Left hindlimb (tissue), 1 donor: Measurements from ENCODE around the gene UCK2.

ENCODE experiments used
- DNase-seq: peaks from one replicate; pipeline ENCODE4 v3.0.0-alpha.2; 2018

Gene UCK2

GRCh38 chr1:165884009-165884689 lies 56.7 kb downstream of the UCK2 start:
- DNase-seq: no peak

DNA sequence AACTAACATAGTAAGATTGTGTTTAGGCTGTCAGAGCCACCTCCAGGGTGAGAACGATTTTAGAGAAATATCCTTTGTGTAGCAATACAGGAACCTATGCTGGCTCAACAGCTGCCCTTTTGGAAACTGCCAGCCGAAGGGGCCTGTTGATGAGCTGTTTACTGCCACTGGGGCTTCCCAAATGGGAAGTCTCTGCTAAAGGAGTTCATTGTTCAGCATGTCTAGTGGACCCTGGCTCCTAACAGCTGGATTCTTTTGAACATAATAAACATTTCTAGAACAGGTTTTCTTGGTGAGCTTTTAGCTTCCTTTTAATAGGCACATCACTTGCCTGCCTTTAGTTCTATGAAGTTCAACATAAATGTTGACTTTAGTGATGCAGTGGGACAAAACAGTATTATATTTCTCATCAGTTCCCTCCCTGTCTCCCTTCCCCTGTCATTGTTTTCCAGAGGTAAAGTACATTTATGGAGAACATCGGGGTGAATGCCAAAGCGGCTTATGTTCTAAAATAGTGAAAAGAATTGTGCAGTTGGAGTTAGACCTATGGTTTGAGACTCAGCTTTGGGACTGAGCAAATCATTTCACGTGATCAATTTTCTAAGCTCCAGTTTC lies 57.4 kb downstream of the UCK2 start:
- no peak for DNase-seq

DNA sequence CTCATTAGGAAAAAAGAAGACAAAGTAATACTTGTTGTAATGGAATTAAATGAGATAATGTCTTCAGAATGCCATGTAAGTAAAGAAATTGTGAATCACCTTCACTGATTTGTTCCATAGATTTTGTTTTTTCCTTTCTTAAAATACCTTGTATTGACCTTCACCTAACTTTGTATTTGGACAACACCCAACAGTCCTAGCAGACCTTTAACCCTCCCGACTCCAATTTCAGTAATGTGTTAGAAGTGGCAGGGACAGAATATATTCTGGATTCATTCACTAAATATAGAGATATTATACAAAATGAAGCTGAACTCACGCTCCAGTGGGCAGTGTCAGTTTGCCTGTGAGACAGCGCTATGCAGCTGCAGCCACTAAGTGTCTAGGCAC lies 57.9 kb downstream of the UCK2 start:
- no peak for DNase-seq

DNA sequence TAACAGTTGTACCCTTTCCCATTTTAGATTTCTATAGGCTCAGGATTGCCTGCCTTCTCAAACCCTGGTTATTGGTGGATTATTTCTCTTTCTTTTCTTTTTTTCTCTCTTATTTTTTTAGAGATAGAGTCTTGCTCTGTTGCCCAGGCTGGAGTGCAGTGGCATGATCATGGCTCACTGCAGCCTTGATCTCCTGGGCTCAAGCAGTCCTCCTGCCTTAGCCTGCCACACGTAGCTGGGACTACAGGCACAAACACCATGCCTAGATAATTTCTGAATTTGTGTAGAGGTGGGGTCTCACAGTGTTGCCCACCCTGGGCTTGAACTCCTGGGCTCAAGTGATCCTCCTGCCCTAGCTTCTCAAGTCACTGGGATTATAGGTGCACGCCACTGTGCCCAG lies 58.8 kb downstream of the UCK2 start:
- no peak for DNase-seq

- DNase-seq: no peak
Measured at GRCh38 chr1:165886983-165887382, 59.6 kb downstream of the UCK2 start.

DNA sequence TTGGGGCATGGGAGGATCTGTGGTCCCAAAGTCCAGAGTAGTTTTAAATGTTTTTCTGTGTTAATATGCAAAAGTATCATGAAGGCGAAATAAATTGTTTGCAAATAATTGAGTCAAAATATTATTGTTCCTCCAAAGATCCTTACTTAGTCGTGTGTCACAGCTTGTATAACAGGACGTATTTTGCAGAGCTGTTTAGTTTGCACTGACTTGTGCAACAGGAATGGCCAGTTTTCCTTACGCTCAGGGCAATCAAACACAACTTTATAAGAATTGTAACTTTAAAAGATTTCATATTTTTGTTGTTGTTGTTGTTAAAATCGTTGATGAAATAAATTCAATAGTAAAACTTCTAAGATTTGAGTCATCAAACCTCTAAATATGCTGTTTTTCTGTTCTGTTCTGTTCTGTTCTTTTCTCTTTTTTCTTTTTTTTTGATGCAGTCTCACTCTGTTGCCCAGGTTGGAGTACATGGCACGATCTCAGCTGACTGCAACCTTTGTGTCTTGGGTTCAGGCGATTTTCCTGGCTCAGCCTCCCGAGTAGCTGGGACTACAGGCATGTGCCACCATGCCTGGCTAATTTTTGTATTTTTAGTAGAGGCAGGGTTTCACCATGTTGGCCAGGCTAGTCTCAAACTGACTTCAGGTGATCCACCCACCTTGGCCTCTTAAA lies 60.6 kb downstream of the UCK2 start:
- DNase-seq: no peak

GRCh38 chr1:165888552-165888920 lies 61.1 kb downstream of the UCK2 start:
- no peak for DNase-seq

- no peak for DNase-seq
Measured at GRCh38 chr1:165890684-165891083, 63.3 kb downstream of the UCK2 start.

DNA sequence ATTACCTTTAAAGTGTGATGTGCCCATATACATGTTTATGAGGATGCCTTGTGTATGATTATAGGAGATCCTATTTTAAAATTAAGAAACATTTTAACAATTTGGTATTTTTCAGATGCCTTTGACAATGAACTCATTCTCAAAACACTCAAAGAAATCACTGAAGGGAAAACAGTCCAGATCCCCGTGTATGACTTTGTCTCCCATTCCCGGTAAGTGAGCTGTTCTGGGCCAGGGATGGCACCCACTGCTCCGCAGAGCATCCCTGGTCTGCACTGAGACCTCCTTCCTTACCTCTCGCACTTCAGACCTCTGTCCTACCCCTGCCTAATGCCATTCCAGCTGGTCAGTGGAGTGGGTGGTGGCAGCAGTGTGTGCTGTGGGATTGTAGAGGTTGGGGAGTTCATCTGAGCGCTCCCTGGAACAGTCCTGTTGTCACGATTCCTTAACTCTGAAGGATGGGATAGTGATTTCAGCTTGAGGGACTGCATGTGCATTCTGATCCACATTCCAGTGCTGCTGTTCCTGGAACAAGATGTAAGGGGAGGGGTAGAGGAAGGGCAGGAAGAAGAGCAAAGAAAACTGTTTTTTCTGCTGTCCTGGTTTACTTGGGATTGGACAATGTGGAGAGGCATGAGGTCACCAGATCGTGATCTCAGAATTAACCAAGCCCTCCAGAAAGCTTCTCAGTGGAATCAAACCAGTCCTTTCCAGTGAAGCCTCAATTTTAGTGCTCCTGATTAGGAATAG lies 63.9 kb downstream of the UCK2 start:
- DNase-seq: no peak

- no peak for DNase-seq
Measured at GRCh38 chr1:165892935-165893334, 65.5 kb downstream of the UCK2 start.

DNA sequence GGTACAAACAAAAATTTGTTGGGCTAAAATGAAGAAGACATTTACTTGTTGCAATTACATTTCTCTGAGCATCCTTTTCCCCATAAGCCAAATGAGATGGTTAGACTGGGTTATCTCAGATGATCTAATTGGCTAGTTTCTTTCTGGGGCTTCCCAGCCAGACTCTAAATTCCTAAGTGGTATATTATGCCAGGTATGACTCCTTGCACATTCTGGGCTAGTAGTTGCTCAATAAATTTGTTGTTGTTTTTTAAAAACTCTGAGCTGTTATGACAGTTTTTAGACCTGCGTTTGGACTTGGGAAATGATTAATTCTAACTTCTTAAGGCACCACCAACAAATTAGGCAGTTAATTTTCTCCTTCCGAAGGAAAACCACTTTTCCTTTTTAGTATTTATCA lies 66.1 kb downstream of the UCK2 start:
- no peak for DNase-seq

DNA sequence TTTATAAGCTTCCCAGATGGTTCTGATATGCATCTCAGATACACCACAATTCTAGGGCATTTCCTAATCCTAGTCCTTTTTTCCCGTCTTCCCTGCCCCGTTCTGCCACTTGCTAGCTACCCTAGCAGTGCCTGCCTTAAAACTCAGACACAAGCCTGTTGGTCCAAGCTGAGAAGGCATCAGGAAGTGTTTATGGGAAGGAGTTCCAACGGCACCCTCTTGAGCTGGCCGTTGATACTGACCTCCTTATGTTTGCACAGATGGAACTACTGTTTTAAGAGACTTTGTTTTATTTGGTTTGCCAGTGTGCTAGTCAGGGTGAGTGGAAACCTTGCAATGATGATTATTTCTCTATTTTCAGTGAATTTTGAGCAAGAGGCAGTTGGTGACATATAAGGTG lies 67.2 kb downstream of the UCK2 start:
- DNase-seq: no peak

DNA sequence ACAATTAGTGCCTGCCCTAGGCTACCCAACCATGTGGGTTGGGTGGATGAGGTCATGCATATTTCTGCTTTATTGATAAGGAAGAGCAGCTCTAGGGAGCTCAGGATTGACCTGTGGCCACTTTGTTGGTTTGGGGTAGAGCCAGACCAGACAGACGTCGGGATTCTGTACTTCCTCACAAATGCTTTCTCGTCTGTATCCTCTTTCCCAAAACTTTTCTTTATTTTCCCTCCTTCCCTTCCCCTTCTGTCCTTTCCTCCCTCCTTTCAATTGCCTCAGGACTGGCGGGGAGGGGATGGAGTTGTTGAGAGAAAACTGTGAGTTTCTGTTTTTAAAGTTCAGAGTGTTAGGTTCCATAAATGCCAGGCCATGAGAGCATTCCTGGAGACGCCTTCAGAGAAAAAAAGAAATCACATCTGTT lies 68.0 kb downstream of the UCK2 start:
- no peak for DNase-seq

- DNase-seq: no peak
Measured at GRCh38 chr1:165896277-165896676, 68.9 kb downstream of the UCK2 start.

DNA sequence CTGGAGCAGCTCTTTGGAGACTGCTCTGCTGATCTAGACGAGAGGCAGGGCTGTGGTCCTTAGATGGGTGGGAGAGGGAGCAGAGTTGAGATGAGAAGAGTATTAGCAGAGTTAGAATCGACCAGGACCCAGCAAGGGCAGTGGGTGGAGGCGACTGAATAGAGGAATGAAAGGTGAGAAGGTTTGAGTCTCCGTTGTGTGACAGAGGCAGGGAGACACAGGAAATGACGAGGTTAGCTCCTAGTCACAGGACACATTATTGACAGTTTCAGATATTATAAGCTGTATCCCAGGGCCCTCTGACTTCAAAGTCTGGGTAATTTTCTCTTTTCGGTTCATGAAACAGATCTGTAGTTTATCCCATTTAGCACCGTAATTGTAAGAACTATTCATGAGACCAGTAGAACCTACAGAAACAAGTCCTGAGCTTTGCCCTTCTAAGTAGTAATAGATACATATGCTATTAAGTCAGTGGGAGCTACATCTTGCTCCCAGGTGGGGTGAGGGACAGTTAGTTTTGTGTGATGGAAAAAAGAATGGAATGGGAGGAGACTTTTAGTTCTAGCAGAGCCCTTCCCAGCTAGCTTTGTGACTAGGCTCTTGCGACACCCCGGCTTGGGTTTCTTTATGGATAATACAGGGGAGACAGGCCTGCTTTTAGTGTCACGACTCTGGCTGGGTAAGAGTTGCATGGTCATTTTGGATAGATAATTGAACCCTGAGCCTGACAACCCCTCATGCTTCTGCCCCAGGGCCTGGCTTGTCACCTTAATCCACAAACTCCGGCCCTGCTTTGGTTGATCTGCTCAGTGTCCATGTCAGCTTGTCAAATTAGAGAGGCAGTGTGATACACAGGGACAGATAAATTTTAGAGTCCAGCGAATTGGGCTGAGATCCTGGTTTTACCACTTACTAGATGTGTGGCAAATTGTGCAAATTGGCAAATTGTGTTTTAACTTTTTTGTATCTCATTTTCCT lies 70.2 kb downstream of the UCK2 start:
- DNase-seq: no peak

- no peak for DNase-seq
Measured at GRCh38 chr1:165898837-165899236, 71.4 kb downstream of the UCK2 start.

DNA sequence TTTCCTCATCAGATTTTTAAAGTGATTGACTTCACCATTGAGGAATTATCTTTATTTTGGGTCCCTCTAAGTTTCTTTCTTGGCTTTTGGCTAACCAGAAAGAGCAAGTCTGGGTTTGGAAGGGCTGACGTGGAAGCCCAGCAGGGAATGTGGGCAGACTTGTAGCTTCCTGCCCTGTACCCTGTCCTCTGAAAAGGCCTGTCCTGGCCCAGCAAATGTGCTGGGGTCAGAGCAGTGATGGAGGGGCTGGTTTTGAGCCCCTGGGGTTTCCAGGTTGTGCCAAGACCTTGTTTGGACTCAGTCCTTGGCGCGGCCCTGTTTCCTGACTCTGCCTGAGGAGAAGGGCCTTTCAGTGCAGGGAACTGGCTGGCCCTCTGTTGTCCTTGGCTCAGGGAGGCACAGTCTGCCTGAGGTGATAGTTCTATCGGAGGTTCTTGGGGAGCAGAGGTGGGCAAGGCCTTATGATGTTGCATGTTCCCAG lies 72.1 kb downstream of the UCK2 start:
- no peak for DNase-seq

DNA sequence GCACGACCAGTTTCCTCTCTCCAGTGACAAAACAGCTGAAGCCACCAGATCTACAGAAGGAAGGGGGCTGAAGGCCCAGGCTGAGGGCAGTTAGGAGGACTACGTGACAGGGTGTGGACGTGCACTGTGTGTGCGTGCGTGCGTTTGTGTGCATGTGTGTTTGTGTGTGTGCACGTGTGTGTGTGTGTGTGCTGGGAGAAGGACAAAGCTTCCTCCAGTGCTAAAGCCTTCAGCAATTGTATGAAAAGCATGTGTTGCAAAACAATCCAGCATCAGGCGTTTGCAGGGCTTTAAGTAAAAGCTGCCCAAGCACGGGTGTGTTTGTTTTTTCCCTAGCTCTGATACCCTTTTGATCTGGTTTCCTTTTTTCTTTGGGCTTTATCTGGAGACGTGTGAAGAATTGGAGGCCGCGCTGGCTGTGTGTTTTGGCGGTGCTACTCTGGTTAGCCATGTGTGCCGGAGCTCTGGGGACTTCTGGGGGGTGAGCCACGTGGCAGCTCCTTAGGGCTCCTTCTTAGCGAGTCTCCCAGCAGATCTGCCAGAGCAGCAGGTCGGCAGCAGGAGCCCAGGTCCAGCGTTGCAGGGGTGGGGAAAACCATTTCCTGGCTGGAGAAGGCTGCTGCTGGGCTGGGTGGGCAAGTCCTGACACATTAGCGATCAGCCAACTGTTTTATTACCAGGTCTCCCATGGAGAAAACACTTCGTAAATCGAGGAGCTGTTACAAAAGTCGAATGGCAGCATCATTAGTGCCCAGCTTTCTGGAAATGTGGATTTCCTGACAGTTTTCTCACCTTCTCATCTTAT lies 73.4 kb downstream of the UCK2 start:
- no peak for DNase-seq

GRCh38 chr1:165902565-165902964 lies 75.2 kb downstream of the UCK2 start:
- DNase-seq: no peak

DNA sequence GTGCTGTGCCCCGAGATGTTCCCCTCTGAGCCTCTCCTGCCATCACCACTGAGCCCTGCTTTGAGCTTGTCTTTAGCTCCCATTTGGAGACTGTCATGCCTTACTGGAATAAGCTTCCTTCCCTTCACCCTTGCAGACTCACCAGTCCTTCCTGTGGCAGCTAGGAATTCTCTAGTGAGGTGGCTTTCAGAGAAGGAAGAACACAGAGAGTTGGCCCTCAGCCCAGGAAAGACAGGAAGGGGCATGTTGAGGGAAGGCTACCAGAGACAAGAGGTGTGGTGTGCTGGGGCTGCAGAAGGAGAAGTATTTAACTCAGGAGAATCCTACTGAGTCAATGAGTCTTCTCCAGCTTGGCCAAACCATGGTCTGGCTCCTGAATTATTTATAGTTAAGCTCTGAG lies 76.3 kb downstream of the UCK2 start:
- no peak for DNase-seq

- DNase-seq: no peak
Measured at GRCh38 chr1:165904948-165905347, 77.5 kb downstream of the UCK2 start.
